ENCODE data around the gene CPNE1. TPM values are rescaled to one million over a fixed set of nuclear protein-coding genes. Genes with fewer than 3 reads are reported as not detected.

CPNE1 gene
- total and polyA plus RNA-seq, 2 of the 8 experiments (the other 6 are each of a cell fraction or from before 2014, with no cell fraction given): 294 to 346 TPM

DNA sequence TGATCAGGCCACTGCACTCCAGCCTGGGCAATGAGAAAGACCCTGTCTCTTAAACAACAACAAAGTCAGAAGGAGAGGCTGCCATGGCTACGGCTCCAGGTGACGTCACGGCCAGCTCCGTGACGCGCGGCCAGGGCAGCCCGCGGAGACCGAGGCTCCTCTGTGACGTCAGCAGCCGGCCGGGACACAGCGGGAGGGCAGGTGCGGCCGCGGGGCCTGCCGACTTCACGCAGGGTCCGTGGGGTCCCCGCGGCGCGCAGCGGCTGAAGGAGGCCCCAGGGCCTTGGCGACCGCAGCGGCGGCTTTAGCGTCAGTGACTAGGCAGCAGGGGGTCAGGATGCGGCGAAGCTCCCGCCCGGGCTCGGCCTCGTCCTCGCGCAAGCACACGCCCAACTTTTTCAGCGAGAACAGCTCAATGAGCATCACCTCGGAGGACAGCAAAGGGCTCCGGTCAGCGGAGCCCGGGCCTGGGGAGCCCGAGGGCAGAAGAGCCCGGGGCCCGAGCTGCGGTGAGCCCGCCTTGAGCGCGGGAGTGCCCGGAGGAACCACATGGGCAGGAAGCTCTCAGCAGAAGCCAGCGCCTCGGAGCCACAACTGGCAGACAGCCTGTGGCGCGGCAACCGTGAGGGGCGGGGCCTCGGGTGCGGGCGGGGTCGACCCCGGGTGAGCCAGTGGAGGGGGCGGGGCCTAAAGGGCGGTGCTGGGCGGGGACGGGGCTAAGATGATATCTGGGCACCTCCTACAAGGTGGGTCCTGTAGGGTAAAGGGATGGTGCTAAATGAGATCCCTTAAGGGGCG, 48.8 kb downstream of the CPNE1 start, which contains the start of gene SPAG4 (continued):
- TF ChIP-seq TBP (IDR thresholded peaks at IDR 0.05; ENCODE audit: low read depth, low read length) (peak; percentile 43), KDM1A (IDR thresholded peaks at IDR 0.05; ENCODE audit: borderline replicate concordance, low read length) (peak; percentile 81; the same call in 1 of the 2 replicates), CREB1 (IDR thresholded peaks at IDR 0.05) (peak; percentile 99), SP4 (IDR thresholded peaks at IDR 0.05; ENCODE audit: low read length) (no peak; the same call in 1 of the 2 replicates), KDM4A (IDR thresholded peaks at IDR 0.05; ENCODE audit: low read depth, low read length, severe bottlenecking) (peak; percentile 84), ATF2 (IDR thresholded peaks at IDR 0.05; ENCODE audit: low read length) (peak; percentile 84), SIN3A (conservative IDR thresholded peaks at IDR 0.05 in 1 of 2, IDR thresholded peaks at IDR 0.05 in 1 of 2; ENCODE audit: low read depth in 1 of 2, low read length in 2 of 2) (peak in 1 of 2 experiments; percentile 56; a peak in 1 of 4 replicates), PHF8 (conservative IDR thresholded peaks at IDR 0.05; ENCODE audit: low read depth, low read length) (peak; percentile 80), RBBP5 (IDR thresholded peaks at IDR 0.05; ENCODE audit: borderline replicate concordance, low read depth, low read length) (peak; percentile 98; the same call in 1 of the 2 replicates), ATF3 (IDR thresholded peaks at IDR 0.05; ENCODE audit: insufficient read depth, low read depth, low read length) (no peak), TAF1 (IDR thresholded peaks at IDR 0.05; ENCODE audit: low read depth, low read length) (peak; percentile 69)
